ENCODE measurements around the gene PLA2G4D.
A peak's percentile ranks its signal among the peaks of the same experiment; 100 is the strongest.
"Not testable (repeated sequence)": the region's sequence is repeated elsewhere in the genome, so short reads cannot be mapped to it uniquely, and the experiment has no call there.

The PLA2G4D gene

GRCh38 chr15:42091753-42092397, 2.5 kb downstream of the PLA2G4D start:
- not testable (repeated sequence) for DNase-seq (ENCODE audit: low read depth in 3 of 3)

GRCh38 chr15:42090781-42091180, 3.6 kb downstream of the PLA2G4D start:
- DNase-seq (ENCODE audit: low read depth in 3 of 3) = no peak

GRCh38 chr15:42090370-42090769, 4.0 kb downstream of the PLA2G4D start:
- DNase-seq (ENCODE audit: low read depth in 3 of 3) = no peak

- DNase-seq (ENCODE audit: low read depth in 3 of 3) = no peak
These were observed 4.4 kb downstream of the PLA2G4D start for GRCh38 chr15:42089942-42090341.

- DNase-seq (ENCODE audit: low read depth in 3 of 3) = no peak
These were observed 5.3 kb downstream of the PLA2G4D start for GRCh38 chr15:42088801-42089640.

GRCh38 chr15:42087926-42088800, 6.2 kb downstream of the PLA2G4D start:
- DNase-seq (ENCODE audit: low read depth in 3 of 3) = no peak

GRCh38 chr15:42087460-42087859, 6.9 kb downstream of the PLA2G4D start:
- DNase-seq (ENCODE audit: low read depth in 3 of 3) = no peak

GRCh38 chr15:42085721-42086120, 8.6 kb downstream of the PLA2G4D start:
- no peak for DNase-seq (ENCODE audit: low read depth in 3 of 3)

GRCh38 chr15:42085236-42085605, 9.1 kb downstream of the PLA2G4D start:
- DNase-seq (ENCODE audit: low read depth in 3 of 3) = no peak

- peak in 2 of 3 experiments; percentile 7 to 20 for DNase-seq (ENCODE audit: low read depth in 3 of 3)
These were observed 9.7 kb downstream of the PLA2G4D start for GRCh38 chr15:42084465-42085235.

GRCh38 chr15:42083916-42084315, 10.4 kb downstream of the PLA2G4D start:
- DNase-seq (ENCODE audit: low read depth in 3 of 3) = no peak

- DNase-seq (ENCODE audit: low read depth in 3 of 3) = no peak
These were observed 10.8 kb downstream of the PLA2G4D start for GRCh38 chr15:42083605-42083908.

GRCh38 chr15:42082823-42083604, 11.3 kb downstream of the PLA2G4D start:
- DNase-seq (ENCODE audit: low read depth in 3 of 3) = no peak

GRCh38 chr15:42082141-42082540, 12.2 kb downstream of the PLA2G4D start:
- DNase-seq (ENCODE audit: low read depth in 3 of 3) = no peak

GRCh38 chr15:42080919-42081830, 13.2 kb downstream of the PLA2G4D start:
- no peak for DNase-seq (ENCODE audit: low read depth in 3 of 3)

- no peak for DNase-seq (ENCODE audit: low read depth in 3 of 3)
These were observed 14.0 kb downstream of the PLA2G4D start for GRCh38 chr15:42080186-42080918.

GRCh38 chr15:42079401-42079908, 14.9 kb downstream of the PLA2G4D start:
- DNase-seq (ENCODE audit: low read depth in 3 of 3) = no peak

GRCh38 chr15:42078903-42079302, 15.5 kb downstream of the PLA2G4D start:
- DNase-seq (ENCODE audit: low read depth in 3 of 3) = no peak

GRCh38 chr15:42077689-42078088, 16.7 kb downstream of the PLA2G4D start:
- no peak for DNase-seq (ENCODE audit: low read depth in 3 of 3)

Data from stimulated activated CD4-positive, alpha-beta T cell treated with anti-CD3 and anti-CD28 coated beads, TNF-alpha, amount 100 ng/mL, for 4 hours (primary cell).